ENCODE measurements around the gene RBP4.

Gene RBP4

GRCh38 chr10:93595378-93596161 is 5.5 kb downstream of the RBP4 start:
- DNase-seq, result peak; percentile 42

- no peak for DNase-seq
These were observed 6.5 kb downstream of the RBP4 start for GRCh38 chr10:93594518-93594917.

GRCh38 chr10:93593749-93594148 is 7.3 kb downstream of the RBP4 start:
- DNase-seq, result no peak

GRCh38 chr10:93593254-93593653 is 7.8 kb downstream of the RBP4 start:
- no peak for DNase-seq

GRCh38 chr10:93591065-93591808 is 9.8 kb downstream of the RBP4 start:
- no peak for DNase-seq

- DNase-seq, result no peak
These were observed 10.4 kb downstream of the RBP4 start for GRCh38 chr10:93590638-93591037.

- no peak for DNase-seq
These were observed 11.1 kb downstream of the RBP4 start for GRCh38 chr10:93589648-93590562.

- DNase-seq, result no peak
These were observed 16.6 kb downstream of the RBP4 start for GRCh38 chr10:93584445-93584844.

- no peak for DNase-seq
These were observed 20.2 kb downstream of the RBP4 start for GRCh38 chr10:93580828-93581227.

- no peak for DNase-seq
These were observed 20.9 kb downstream of the RBP4 start for GRCh38 chr10:93579985-93580711.

GRCh38 chr10:93579089-93579488 is 21.9 kb downstream of the RBP4 start:
- DNase-seq, result no peak

GRCh38 chr10:93577565-93577964 is 23.5 kb downstream of the RBP4 start:
- DNase-seq, result no peak

GRCh38 chr10:93576888-93577287 is 24.1 kb downstream of the RBP4 start:
- no peak for DNase-seq

- DNase-seq, result no peak
These were observed 27.1 kb downstream of the RBP4 start for GRCh38 chr10:93573924-93574323.

GRCh38 chr10:93573051-93573909 is 27.8 kb downstream of the RBP4 start:
- no peak for DNase-seq

GRCh38 chr10:93572606-93573005 is 28.4 kb downstream of the RBP4 start:
- DNase-seq, result no peak

- no peak for DNase-seq
These were observed 30.7 kb downstream of the RBP4 start for GRCh38 chr10:93570383-93570782.

- DNase-seq, result no peak
These were observed 33.0 kb downstream of the RBP4 start for GRCh38 chr10:93568105-93568390.

GRCh38 chr10:93567277-93568104 is 33.5 kb downstream of the RBP4 start:
- DNase-seq, result no peak

- peak; percentile 27 for DNase-seq
These were observed 34.4 kb downstream of the RBP4 start, which contains the start of gene FFAR4 for GRCh38 chr10:93566435-93567276. FFAR4 (plus strand) TSS chr10:93566665; CDS start chr10:93566721, 56 bp downstream.

Measured in right hindlimb (tissue), 1 donor.